AG08396 (cell line): ENCODE measurements around the gene NAA35.
"Not testable (repeated sequence)": the region's sequence is repeated elsewhere in the genome, so short reads cannot be mapped to it uniquely, and the experiment has no call there.

Experiments used
- DNase-seq: peaks from one replicate; pipeline ENCODE4 v3.0.0; 2012; ENCODE audit warnings: low spot score, mixed read lengths

The NAA35 gene

GRCh38 chr9:86034863-86035734 is 94.2 kb downstream of the NAA35 start:
- DNase-seq: peak; percentile 48

- no peak for DNase-seq
Observed at GRCh38 chr9:86035827-86036440, 95.0 kb downstream of the NAA35 start.

- no peak for DNase-seq
Observed at GRCh38 chr9:86036555-86036954, 95.6 kb downstream of the NAA35 start.

GRCh38 chr9:86039991-86040860 is 99.3 kb downstream of the NAA35 start:
- DNase-seq: no peak

GRCh38 chr9:86040861-86041155 is 99.9 kb downstream of the NAA35 start:
- DNase-seq: no peak

- peak; percentile 50 for DNase-seq
Observed at GRCh38 chr9:86041311-86041741, 100.4 kb downstream of the NAA35 start.

- DNase-seq: no peak
Observed at GRCh38 chr9:86042199-86042978, 101.4 kb downstream of the NAA35 start.

GRCh38 chr9:86043586-86043985 is 102.6 kb downstream of the NAA35 start:
- DNase-seq: no peak

- DNase-seq: no peak
Observed at GRCh38 chr9:86043999-86044398, 103.1 kb downstream of the NAA35 start.

GRCh38 chr9:86045654-86046053 is 104.7 kb downstream of the NAA35 start:
- no peak for DNase-seq

- no peak for DNase-seq
Observed at GRCh38 chr9:86046071-86046636, 105.2 kb downstream of the NAA35 start.

- no peak for DNase-seq
Observed at GRCh38 chr9:86046930-86047341, 106.0 kb downstream of the NAA35 start.

GRCh38 chr9:86047361-86047760 is 106.4 kb downstream of the NAA35 start:
- no peak for DNase-seq

- not testable (repeated sequence) for DNase-seq
Observed at GRCh38 chr9:86048018-86048742, 107.2 kb downstream of the NAA35 start.

- no peak for DNase-seq
Observed at GRCh38 chr9:86052556-86053468, 111.9 kb downstream of the NAA35 start.

GRCh38 chr9:86054695-86055094 is 113.7 kb downstream of the NAA35 start:
- no peak for DNase-seq

GRCh38 chr9:86057491-86057890 is 116.5 kb downstream of the NAA35 start:
- no peak for DNase-seq

- no peak for DNase-seq
Observed at GRCh38 chr9:86061972-86062739, 121.2 kb downstream of the NAA35 start.
